HG02623 (cell line): ENCODE results near the gene SPAG9.
A peak's percentile ranks its signal among the peaks of the same experiment; 100 is the strongest.
"Not testable (repeated sequence)": the region's sequence is repeated elsewhere in the genome, so short reads cannot be mapped to it uniquely, and the experiment has no call there.

Source experiments
- ATAC-seq: cut with Tn5 transposase; IDR thresholded peaks from one replicate; pipeline ENCODE4 v1.9.1; 2021; ENCODE audit warnings: moderate library complexity; ENCODE audit not compliant: unreplicated experiment

Gene SPAG9

GRCh38 chr17:51087072-51087757 lies 33.5 kb downstream of the SPAG9 start:
- ATAC-seq: no peak

DNA sequence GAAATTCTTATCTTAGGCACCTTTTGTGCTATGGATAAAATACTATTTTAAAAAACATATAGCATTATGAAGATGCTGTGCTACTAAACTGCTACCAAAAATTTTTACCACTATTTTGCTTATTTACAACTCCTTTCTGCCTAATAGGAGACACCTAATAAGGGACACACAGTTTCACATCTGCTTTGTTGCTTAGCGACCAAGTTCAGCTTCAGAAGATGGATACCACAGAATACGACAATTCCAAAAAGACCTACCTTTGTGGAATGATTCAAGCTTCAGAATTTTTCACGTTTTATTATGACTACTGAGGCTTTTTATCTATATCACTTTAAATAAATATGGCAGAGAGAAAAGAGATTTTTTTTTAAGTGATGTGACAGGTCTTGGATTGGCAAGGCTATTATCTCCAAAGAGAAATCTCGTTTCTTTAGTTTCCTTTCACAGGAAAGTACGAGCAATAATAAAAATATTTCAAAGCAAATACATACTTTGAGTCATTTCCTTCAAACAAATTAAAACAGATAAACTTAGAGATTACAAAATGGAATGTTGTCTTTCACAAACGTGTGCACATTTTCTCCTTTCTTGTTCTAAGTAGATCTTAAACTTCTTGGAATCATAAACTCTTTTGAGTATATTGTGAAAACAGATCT lies 35.4 kb downstream of the SPAG9 start:
- ATAC-seq: no peak

- ATAC-seq: no peak
Measured at GRCh38 chr17:51083981-51084380, 36.7 kb downstream of the SPAG9 start.

- ATAC-seq: not testable (repeated sequence)
Measured at GRCh38 chr17:51083364-51083763, 37.3 kb downstream of the SPAG9 start.

DNA sequence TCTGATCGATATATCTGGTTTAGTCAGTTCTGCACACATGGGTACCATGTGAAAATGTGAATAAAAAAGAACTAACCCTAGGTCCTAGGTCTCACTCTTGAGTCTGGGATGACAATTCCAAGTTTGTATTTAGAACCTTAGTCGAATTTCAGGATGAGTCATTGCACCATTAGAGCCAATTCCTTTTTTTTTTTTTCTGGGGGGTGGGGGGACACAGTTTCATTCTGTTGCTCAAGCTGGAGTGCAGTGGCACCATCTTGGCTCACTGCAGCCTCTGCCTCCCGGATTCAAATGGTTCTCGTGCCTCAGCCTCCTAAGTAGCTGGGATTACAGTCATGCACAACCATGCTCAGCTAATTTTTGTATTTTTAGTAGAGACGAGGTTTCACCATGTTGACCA lies 41.6 kb downstream of the SPAG9 start:
- ATAC-seq: no peak

GRCh38 chr17:51078009-51078592 lies 42.6 kb downstream of the SPAG9 start:
- no peak for ATAC-seq

DNA sequence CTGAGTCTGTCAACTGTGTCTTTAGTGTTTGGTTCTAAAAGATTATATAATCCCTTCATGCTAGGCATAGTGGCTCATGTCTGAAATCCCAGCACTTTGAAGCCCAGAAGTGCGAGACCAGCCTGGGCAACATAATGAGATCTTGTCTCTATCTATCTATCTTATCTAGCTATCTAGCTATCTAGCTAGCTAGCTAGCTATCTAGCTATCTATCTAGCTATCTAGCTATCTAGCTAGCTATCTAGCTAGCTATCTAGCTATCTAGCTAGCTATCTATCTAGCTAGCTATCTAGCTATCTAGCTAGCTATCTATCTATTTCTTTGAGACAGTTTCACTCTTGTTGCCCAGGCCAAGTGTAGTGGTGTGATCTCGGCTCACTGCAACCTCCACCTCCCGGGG lies 43.8 kb downstream of the SPAG9 start:
- ATAC-seq: no peak

DNA sequence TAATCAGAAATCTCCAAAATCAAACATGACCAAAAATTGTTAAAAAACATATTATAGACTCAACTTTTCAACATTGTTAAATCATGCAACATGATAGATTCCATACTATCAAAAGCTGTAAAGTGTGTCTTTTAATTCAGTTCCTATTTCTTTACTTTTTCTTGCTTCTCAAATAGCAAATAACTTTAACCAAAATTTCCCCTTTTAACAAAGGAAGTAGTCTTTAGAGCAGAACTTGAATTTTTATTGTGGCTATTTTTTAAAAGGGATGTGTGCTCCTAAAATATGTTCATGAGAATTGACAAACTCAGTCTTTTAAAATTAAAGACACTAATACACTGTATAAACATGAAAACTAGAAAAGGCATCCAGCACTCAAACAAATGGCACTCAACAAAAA lies 49.1 kb downstream of the SPAG9 start:
- no peak for ATAC-seq

- no peak for ATAC-seq
Measured at GRCh38 chr17:51065466-51065865, 55.2 kb downstream of the SPAG9 start.

DNA sequence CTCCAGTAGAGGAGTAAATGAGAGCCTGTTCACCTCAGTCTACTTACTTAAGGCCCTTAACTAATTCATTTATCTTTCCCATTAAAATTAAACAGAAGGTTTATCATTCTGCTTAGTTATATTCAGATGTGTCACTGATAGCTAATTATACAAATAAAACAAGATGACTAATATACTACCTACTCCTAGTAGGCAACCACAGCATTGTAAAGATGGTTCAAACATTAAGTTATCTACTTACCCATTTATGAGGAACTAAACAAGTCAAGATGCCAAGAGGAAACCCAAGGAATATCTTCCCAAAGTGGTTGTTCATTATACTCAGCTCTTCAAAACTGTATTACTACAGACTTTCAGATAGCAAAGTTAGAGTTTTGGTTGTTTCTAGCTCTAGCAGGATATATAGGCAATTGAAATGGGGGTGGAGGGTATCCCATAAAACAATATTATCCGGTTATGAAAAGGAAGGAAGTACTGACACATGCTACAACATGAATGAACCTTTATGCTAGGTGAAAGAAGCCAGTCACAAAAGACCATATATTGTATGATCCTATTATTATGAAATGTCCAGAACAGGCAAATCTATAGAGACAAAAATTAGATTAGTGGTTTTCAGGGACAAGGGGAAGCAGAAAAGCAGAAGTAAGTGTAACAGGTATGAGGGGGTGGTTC lies 56.5 kb downstream of the SPAG9 start:
- no peak for ATAC-seq

- no peak for ATAC-seq
Measured at GRCh38 chr17:51060396-51060795, 60.3 kb downstream of the SPAG9 start.

GRCh38 chr17:51059781-51060180 lies 60.9 kb downstream of the SPAG9 start:
- ATAC-seq: no peak

DNA sequence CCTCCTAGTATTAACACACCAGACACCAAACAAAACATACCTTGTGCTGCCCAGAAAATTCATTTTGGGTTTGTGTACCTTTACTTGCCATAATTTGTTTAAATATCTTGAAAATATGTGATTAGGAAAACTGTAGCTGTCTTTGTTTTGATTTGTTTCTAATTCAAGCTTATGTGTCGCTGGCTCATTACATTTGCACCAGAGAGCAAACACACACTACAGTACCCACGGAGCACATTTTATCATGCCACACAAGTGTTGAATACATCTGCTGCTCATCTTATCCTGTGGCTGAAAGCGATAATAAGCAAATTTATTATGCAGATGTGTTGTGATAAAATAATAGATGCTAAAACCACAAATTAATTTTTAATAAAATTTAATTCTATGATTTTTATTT lies 63.1 kb downstream of the SPAG9 start:
- no peak for ATAC-seq

DNA sequence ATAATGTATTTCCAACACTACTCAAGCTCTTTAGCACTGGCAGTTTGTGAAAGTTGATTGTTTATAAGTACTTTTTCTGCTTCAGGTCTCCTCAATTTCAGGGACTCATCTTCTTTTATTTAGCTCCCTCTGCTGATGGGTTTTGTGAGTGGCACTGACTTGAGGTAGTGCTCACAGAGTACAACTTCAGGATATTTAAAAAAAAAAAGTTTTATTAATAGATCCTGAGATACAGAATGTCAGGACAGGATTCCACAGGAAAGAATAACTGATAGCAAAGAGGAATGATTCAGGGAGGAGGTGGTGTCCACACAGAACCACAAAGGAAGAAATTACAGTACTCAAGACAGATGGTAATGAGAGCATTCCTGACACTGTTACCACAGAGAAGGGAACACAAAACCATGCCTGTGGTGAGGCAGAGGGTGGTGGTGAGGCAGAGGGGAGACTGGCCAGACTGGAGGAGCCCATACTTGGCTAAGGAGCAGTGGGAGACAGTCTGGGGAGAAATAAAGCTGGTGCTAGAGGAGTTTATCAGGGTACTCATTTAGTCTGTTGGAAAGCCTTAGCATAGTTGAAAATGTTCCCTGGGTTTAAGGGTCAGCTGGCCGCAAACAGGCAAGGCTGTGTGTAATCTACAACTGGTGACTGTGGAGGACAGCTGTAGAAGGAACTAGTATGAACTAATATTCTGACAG lies 63.7 kb downstream of the SPAG9 start:
- ATAC-seq: no peak

DNA sequence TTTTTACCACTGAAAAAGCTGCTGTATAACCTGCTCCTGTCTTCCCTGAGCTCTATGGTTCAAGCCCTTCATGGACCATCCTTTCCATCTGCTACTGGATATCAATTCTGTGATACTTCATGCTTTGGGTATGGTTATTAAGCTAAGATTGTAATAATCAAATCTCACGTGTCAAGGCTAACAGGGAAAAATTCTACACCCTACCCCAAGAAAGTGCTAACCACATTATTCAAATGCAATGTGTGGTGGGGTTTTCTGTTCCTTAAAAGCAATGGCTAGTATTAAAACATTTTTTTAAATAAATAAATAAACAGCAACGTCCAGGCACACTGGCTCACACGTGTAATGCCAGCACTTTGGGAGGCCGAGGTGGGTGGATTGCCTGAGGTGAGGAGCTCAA lies 65.9 kb downstream of the SPAG9 start:
- ATAC-seq: no peak

DNA sequence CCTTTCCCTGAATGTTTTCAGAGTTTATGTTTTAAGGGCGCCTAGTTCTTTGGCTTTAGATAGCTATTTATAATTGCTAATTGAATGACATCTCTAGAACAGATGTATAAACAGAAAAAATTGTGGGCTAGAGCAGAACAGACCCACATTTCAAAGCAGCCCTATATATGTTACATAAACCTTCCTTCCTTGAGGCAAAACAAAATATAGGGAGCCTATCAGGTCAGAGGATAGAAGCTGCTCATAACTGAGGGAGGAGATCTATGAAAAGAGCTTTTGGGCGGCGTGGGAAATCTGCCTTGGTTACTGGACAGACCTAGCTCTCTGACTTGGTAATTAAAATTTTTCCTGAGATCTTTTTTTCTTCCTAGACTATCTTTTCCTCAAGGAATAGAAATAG lies 68.4 kb downstream of the SPAG9 start:
- no peak for ATAC-seq

- peak; percentile 76 for ATAC-seq
Measured at GRCh38 chr17:51050291-51051033, 70.2 kb downstream of the SPAG9 start.

GRCh38 chr17:51046514-51047384 lies 73.9 kb downstream of the SPAG9 start:
- ATAC-seq: no peak

GRCh38 chr17:51046046-51046445 lies 74.6 kb downstream of the SPAG9 start:
- no peak for ATAC-seq

DNA sequence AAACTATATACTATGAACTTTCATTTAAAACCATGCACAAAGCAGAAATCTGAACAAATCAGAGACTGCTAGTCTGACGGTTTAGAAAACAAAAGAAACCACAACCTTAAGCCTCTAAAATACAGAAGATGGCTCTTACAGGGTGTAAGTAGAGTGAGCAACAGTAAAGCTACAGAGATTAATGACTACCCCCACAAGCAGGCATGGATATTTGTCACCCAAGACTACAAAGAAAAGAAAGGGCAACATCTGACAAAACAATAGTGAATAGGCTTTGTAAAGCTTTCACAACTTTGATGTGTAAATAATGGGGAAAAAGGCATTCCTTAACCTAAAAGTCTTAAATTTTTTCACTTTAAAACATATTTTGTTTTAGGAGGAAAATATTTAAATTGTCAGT lies 75.0 kb downstream of the SPAG9 start:
- no peak for ATAC-seq
